MM.1S (cell line): ENCODE measurements around the gene ODAM.

Source experiments
- CTCF ChIP-seq: fragments of 300-600 bp; sonication (generic); IDR thresholded peaks from 2 replicates; pipeline ENCODE4 v1.5.1; 2016; ENCODE audit warnings: antibody characterized with exemption, low read length, mixed read lengths
- EZH2 ChIP-seq: fragments of 300-600 bp; sonication (generic); optimal IDR thresholded peaks from 2 replicates; pipeline ENCODE3; 2017; ENCODE audit warnings: low read depth, mild to moderate bottlenecking, antibody characterized with exemption, low read length, mixed read lengths

- TF ChIP-seq CTCF (no peak), EZH2 (no peak)
Observed at GRCh38 chr4:70187216-70187615, 8.3 kb upstream of the ODAM start.
